Measurements from ENCODE around the gene NFATC2. TPM values are rescaled to one million over a fixed set of nuclear protein-coding genes. Genes with fewer than 3 reads are reported as not detected.

Gene NFATC2
- total RNA-seq, 1 experiment from 2014 or later, result 6.3 TPM

Small RNA genes lying within 50 kb of the gene (microRNA-seq; reads per million reads assigned to microRNA genes)
- 6.7 reads per million, percentile 4 among the genes with 10 or more reads in this experiment for gene MIR3194 (ENCODE audit: borderline number of aligned reads, borderline replicate concordance)

Other genes starting within 250 kb of the NFATC2 start
- gene ATP9A, start 225.7 kb upstream of the NFATC2 start, total RNA-seq (2021), result 18.6 and 22.4 TPM in 2 replicates

Data from PC-9 (cell line).